RWPE2 (cell line): ENCODE measurements around the gene AMFR.

Source experiments
- ATAC-seq: fragments of 200-7000 bp; cut with Tn5 transposase; 3 replicates; pipeline ENCODE4 v1.9.1; 2021; ENCODE audit warnings: low read depth
- DNase-seq: peaks from one replicate; pipeline ENCODE4 v3.0.0-alpha.2; 2020; ENCODE audit warnings: low spot score
- H3K27ac ChIP-seq: fragments of 450-650 bp; 2 replicates; pipeline ENCODE4 v1.5.1; 2017; ENCODE audit warnings: mild to moderate bottlenecking; ENCODE audit not compliant: poor library complexity, severe bottlenecking
- H3K27me3 ChIP-seq: fragments of 250-450 bp; sonication (Bioruptor Pico); 2 replicates; pipeline ENCODE4 v1.5.1; 2021; ENCODE audit warnings: mild to moderate bottlenecking, moderate library complexity; ENCODE audit not compliant: insufficient read depth, poor library complexity, severe bottlenecking
- H3K36me3 ChIP-seq: fragments of 250-450 bp; sonication (Bioruptor Pico); 2 replicates; pipeline ENCODE4 v1.5.1; 2020; ENCODE audit warnings: low read depth, mild to moderate bottlenecking, moderate library complexity
- H3K4me1 ChIP-seq: fragments of 250-450 bp; sonication (Bioruptor Pico); 2 replicates; pipeline ENCODE4 v1.5.1; 2021; ENCODE audit warnings: mild to moderate bottlenecking, moderate library complexity; ENCODE audit not compliant: insufficient read depth, poor library complexity, severe bottlenecking
- H3K4me3 ChIP-seq: fragments of 250-450 bp; sonication (Bioruptor Pico); 2 replicates; pipeline ENCODE4 v1.5.1; 2021; ENCODE audit warnings: mild to moderate bottlenecking, moderate library complexity; ENCODE audit not compliant: severe bottlenecking
- H3K9me3 ChIP-seq: fragments of 250-450 bp; sonication (Bioruptor Pico); 2 replicates; pipeline ENCODE4 v1.5.1; 2021; ENCODE audit warnings: mild to moderate bottlenecking, moderate library complexity; ENCODE audit not compliant: severe bottlenecking
- TF ChIP-seq, protein P1 (sequence below): fragments of 450-650 bp; IDR thresholded peaks from one replicate; pipeline ENCODE4 v1.5.1; 2017; ENCODE audit warnings: mild to moderate bottlenecking, moderate library complexity; ENCODE audit not compliant: poor library complexity, severe bottlenecking

Gene AMFR

DNA sequence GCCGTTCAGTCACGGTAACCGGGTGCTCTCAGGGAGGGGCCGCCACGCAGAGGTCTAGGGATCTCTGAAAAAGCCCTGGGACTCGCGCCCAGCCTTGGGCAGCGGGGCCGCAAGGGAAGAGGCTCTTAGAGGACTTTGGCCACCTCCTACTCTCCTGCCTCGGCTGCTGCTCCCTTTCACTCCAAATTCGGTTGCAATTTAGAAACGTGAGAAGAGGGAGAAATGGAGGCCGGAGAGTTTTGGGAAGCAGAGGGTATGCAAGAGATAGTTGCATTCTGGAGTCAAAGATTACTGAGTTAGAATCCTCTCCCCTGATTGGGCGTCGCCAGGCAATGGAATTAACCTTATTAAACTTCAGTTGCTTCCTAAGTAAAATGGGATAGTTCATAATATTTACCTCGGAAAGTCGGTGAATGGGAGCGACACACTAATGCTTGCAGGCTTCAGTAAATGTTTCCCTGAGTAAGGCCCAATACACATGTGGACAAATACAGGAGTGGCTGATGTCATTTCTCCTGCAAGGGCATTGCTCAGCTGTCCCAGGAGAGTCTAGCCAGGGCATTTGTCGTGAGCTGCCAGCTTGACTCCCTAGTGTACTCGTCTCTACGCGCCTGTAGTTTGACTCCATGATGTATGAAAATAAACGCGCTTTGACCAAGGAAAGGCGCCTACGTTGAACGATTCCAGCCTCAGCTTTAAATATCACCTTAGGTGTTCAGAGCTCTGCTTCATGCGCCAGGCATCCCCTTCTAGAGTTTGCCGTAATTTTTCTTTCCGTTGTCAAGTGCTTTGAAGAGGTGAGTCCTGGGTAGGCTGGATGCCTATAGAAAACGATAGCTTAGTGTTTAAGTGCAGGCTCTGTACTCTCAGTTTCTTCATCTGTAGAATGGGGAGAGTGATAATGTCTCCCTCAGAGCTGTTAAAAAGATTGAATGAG lies 26.7 kb upstream of the AMFR start:
- ATAC-seq, result peak; percentile 50
- H3K9me3 ChIP-seq, result no peaks in the 10 kb centered on the region
- peak overlapping the region; percentile 43 for H3K27ac ChIP-seq
- TF ChIP-seq, protein P1, sequence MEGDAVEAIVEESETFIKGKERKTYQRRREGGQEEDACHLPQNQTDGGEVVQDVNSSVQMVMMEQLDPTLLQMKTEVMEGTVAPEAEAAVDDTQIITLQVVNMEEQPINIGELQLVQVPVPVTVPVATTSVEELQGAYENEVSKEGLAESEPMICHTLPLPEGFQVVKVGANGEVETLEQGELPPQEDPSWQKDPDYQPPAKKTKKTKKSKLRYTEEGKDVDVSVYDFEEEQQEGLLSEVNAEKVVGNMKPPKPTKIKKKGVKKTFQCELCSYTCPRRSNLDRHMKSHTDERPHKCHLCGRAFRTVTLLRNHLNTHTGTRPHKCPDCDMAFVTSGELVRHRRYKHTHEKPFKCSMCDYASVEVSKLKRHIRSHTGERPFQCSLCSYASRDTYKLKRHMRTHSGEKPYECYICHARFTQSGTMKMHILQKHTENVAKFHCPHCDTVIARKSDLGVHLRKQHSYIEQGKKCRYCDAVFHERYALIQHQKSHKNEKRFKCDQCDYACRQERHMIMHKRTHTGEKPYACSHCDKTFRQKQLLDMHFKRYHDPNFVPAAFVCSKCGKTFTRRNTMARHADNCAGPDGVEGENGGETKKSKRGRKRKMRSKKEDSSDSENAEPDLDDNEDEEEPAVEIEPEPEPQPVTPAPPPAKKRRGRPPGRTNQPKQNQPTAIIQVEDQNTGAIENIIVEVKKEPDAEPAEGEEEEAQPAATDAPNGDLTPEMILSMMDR, result no peak
- H3K36me3 ChIP-seq, result peaks cover 51% of the 10 kb centered on the region
- H3K4me3 ChIP-seq, result peak overlapping the region; percentile 86
- DNase-seq, result no peak
- H3K27me3 ChIP-seq, result no peaks in the 10 kb centered on the region
- H3K4me1 ChIP-seq, result peaks cover 19% of the 10 kb centered on the region

- TF ChIP-seq, protein P1, result no peak
- no peaks in the 10 kb centered on the region for H3K27me3 ChIP-seq
- H3K4me3 ChIP-seq, result peak within 1 kb of the TSS; percentile 86
- peak; percentile 98 for ATAC-seq
- peaks cover 51% of the 10 kb centered on the region for H3K36me3 ChIP-seq
- peak; percentile 96 for DNase-seq
- H3K27ac ChIP-seq, result peak within 1 kb of the TSS; percentile 43
- H3K9me3 ChIP-seq, result no peaks in the 10 kb centered on the region
- H3K4me1 ChIP-seq, result peaks cover 19% of the 10 kb centered on the region
Observed at GRCh38 chr16:56450986-56451752, 25.8 kb upstream of the AMFR start, which contains the start of the genes NUDT21 and OGFOD1. Gene NUDT21, minus strand, starts transcription at chr16:56451332. Its CDS starts 130 bp downstream, at chr16:56451202. Gene OGFOD1, plus strand, starts transcription at chr16:56451554. Its CDS starts 59 bp downstream, at chr16:56451613.

- H3K4me3 ChIP-seq, result peak overlapping the region; percentile 86
- peaks cover 51% of the 10 kb centered on the region for H3K36me3 ChIP-seq
Observed at GRCh38 chr16:56450275-56450985, 25.1 kb upstream of the AMFR start.

DNA sequence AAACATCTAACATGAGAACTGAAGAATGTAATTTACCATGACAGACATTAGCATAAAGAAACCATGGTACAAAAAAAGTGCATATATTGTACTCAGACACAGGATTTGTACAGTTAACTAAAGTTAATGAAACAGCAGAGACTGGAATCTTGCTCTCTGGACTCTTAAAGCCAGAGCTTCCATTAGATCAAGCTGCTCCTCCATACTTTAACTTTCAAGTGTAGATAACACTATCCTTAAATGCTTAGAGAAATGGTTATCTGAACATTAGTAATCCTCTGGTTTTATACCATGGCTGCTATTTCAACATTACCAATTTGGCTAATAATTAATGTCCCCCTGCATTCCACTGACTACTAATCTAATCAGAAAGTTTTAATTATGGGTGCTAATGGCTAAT lies 22.7 kb upstream of the AMFR start:
- peaks cover 50% of the 10 kb centered on the region for H3K36me3 ChIP-seq
- H3K27me3 ChIP-seq, result no peaks in the 10 kb centered on the region
- no peaks in the 10 kb centered on the region for H3K9me3 ChIP-seq
- DNase-seq (no peak), ATAC-seq (no peak)
- H3K27ac ChIP-seq, result no peak overlapping the region
- no peak overlapping the region for H3K4me3 ChIP-seq
- TF ChIP-seq, protein P1, result no peak
- peaks cover 26% of the 10 kb centered on the region for H3K4me1 ChIP-seq

More at GRCh38 chr16:56450275-56450985, 25.1 kb upstream of the AMFR start:
- peaks cover 19% of the 10 kb centered on the region for H3K4me1 ChIP-seq
- TF ChIP-seq, protein P1, result no peak
- ATAC-seq (peak; percentile 26; the same call in 1 of the 3 replicates), DNase-seq (no peak)
- H3K9me3 ChIP-seq, result no peaks in the 10 kb centered on the region
- H3K27me3 ChIP-seq, result no peaks in the 10 kb centered on the region
- H3K27ac ChIP-seq, result peak overlapping the region; percentile 43
